ENCODE results near the gene COL16A1. TPM values are rescaled to one million over a fixed set of nuclear protein-coding genes. Genes with fewer than 3 reads are reported as not detected.

Gene COL16A1
- total RNA-seq, 1 donor from 2014 or later: 11.8 TPM

DNA sequence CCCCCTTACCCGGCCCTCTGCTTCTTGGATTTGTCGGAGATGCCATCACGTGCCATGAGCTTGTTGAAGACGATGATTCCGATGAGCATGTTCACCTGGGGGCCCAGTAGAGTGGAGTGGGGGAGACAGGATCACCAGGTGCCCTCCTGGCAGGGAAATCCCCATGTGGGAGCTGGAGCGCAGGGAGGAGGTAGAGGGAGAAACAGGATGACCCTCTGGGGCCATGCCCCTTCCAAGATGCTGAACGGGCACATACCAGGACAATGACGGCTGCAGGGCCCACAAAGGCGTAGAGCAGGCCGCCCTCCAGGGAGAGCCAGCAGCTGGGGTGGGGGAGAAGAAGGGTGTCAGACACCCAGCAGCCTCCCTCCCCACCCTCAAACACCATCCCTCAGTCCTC lies 31.8 kb upstream of the COL16A1 start:
- Histone ChIP-seq H3K27ac (no peak overlapping the region), H3K27me3 (ENCODE audit: low read depth) (no peaks in the 10 kb centered on the region), H3K9me3 (no peaks in the 10 kb centered on the region), H3K4me1 (no peaks in the 10 kb centered on the region), H3K4me3 (no peak overlapping the region), H3K36me3 (no peaks in the 10 kb centered on the region)
- intact Hi-C loops (cut with DNase I): no loop called here
- no peak for TF ChIP-seq CTCF (IDR thresholded peaks at IDR 0.05)
- ATAC-seq (no peak), DNase-seq (no peak)

- DNase-seq: no peak
- no peaks in the 10 kb centered on the region for H3K4me1 ChIP-seq
- H3K27me3 ChIP-seq (ENCODE audit: low read depth): no peaks in the 10 kb centered on the region
- ATAC-seq: no peak
- intact Hi-C loops (cut with DNase I): no loop called here
- H3K27ac ChIP-seq: no peak overlapping the region
- no peaks in the 10 kb centered on the region for H3K9me3 ChIP-seq
- H3K36me3 ChIP-seq: no peaks in the 10 kb centered on the region
- H3K4me3 ChIP-seq: no peak overlapping the region
- TF ChIP-seq CTCF (IDR thresholded peaks at IDR 0.05): no peak
Measured at GRCh38 chr1:31734582-31735107, 30.8 kb upstream of the COL16A1 start.

DNA sequence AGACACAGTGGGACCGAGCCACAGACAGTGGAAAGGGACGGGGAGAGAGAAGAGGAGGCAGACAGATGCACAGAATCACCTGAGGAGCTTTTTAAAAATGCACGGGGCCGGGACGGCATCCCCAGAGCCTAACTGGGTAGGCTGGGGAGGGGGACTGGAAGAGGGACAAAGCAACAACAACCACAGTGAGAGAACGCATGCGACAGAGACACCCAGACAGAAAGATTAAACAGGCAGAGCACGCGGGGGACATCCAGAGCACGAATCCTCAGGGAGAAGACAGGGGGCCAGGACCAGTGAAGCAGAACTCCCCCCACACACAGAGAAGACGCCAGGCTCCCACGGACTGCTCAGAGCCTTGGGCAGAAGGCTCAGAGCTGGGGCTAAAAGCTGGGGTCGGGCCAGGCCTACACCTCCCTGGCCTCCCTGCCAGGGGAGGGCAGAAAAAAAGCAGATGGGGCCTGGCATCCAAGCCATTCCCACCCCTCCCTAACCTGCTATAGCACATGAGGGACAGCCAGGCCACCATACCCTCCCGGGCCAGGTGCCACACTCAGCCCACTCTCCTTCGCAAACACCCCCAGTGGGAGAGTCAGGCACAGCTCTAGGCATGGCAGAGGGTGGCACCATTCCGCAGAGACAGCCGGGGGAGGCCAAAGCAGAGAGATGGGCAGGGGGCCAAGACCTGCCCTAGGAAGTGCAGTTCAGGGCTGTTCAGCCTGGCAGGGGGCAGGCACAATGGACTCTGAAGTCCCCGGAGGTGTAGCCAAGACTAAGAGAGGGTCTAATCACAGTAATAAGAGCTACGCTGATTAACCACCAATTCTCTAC lies 29.8 kb upstream of the COL16A1 start:
- intact Hi-C loops (cut with DNase I): no loop called here

GRCh38 chr1:31732751-31733289 lies 29.0 kb upstream of the COL16A1 start:
- no peak for ATAC-seq
- Histone ChIP-seq H3K4me1 (no peaks in the 10 kb centered on the region), H3K9me3 (no peaks in the 10 kb centered on the region), H3K27me3 (ENCODE audit: low read depth) (peaks cover 1% of the 10 kb centered on the region), H3K27ac (no peak overlapping the region), H3K4me3 (no peak overlapping the region), H3K36me3 (no peaks in the 10 kb centered on the region)
- TF ChIP-seq CTCF (IDR thresholded peaks at IDR 0.05): no peak
- intact Hi-C loops (cut with DNase I): no loop called here
- DNase-seq: no peak

More for the DNA sequence above, 29.8 kb upstream of the COL16A1 start:
- Histone ChIP-seq H3K4me3 (no peak overlapping the region), H3K9me3 (no peaks in the 10 kb centered on the region), H3K36me3 (no peaks in the 10 kb centered on the region), H3K27ac (no peak overlapping the region), H3K4me1 (no peaks in the 10 kb centered on the region), H3K27me3 (ENCODE audit: low read depth) (no peaks in the 10 kb centered on the region)
- no peak for ATAC-seq
- DNase-seq: no peak
- TF ChIP-seq CTCF (IDR thresholded peaks at IDR 0.05): no peak

GRCh38 chr1:31732343-31732742 lies 28.5 kb upstream of the COL16A1 start:
- DNase-seq (no peak), ATAC-seq (no peak)
- TF ChIP-seq CTCF (IDR thresholded peaks at IDR 0.05): no peak
- Histone ChIP-seq H3K9me3 (no peaks in the 10 kb centered on the region), H3K27me3 (ENCODE audit: low read depth) (peaks cover 6% of the 10 kb centered on the region), H3K4me1 (no peaks in the 10 kb centered on the region), H3K36me3 (no peaks in the 10 kb centered on the region), H3K27ac (no peak overlapping the region), H3K4me3 (no peak overlapping the region)
- intact Hi-C loops (cut with DNase I): no loop called here
